NCI-H1930 (cell line): Measurements from ENCODE around the gene ACOX3.
"Not testable (repeated sequence)": the region's sequence is repeated elsewhere in the genome, so short reads cannot be mapped to it uniquely, and the experiment has no call there.

Experiments
- DNase-seq, 2 experiments: peaks; one replicate each; lab custom pipeline; 2025; lab: John Stamatoyannopoulos, UW

ACOX3 gene

GRCh38 chr4:8386731-8387130, 53.8 kb downstream of the ACOX3 start:
- no peak for DNase-seq

GRCh38 chr4:8386131-8386530, 54.4 kb downstream of the ACOX3 start:
- DNase-seq: not testable (repeated sequence)

GRCh38 chr4:8385611-8386010, 54.9 kb downstream of the ACOX3 start:
- DNase-seq: no peak

DNA sequence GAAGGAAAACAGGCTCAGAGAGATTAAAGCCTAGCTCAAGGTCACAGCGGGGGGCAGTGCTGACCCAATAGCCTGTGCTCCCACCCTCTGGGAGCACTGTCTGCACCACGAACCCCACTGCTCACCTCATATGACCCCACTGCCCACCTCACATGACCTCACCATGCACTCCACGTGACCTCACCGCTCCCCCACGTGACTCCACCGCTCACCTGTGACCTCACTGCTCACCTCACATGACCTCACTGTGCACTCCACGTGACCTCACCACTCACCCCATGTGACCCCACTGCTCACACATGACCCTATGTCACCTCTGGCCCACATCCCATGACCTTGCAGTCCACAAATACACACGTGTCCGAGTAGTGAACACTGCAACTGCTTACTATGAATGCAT, 55.4 kb downstream of the ACOX3 start:
- no peak for DNase-seq

GRCh38 chr4:8384397-8385060, 56.0 kb downstream of the ACOX3 start:
- DNase-seq: no peak

DNA sequence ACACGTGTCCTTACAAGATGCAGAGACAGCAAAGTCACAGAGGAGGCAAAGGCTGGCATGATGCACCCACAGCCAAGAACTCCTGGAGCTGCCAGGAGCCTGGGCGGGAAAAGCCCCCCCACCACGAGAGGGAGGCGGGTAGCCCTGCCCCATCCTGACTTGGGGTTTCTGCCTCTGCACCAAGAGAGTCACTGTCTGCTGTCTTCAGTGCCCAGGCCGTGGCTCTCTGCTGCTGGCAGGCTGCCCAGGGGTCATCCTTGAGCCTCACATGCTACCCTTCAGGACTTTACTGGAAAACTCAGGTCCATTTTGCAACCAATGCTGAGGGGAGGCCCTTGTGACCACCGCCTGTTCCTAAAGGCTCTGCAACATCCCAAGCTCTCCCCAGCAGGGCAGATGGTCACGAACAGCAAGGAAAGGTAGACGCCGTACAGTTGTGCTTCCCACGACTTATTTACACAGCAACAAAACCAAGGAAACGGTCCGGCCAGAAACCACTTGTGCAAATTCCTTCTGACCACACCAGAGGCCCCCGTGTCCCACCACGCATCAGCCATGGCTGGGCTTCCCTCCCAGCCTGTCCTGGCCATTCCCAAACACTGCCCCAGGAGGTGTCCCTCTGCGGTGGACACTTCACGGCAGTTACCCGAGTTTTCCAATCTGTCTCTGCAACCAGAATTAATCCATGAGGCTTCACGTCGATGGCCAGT, 56.9 kb downstream of the ACOX3 start:
- DNase-seq: no peak

DNA sequence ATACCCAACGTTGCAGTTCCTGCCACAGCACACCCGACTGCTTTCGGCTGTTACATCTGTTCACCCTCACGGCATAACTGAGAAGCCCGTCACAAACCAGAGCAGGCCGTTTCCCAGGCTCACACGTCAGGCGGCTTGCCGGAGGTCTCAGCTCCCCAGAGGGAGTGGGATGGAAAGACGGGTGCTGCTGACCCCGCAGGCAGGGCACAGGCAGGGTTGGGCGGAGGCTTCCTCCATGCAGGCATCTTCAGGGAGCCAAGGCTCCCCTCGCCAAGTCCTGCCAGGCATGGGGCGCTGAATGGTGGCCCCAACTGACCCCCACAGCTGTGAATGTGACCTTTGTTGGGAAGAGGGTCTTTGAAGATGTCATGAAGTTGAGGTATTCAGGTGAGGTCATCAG, 57.5 kb downstream of the ACOX3 start:
- DNase-seq: no peak

GRCh38 chr4:8381814-8382581, 58.5 kb downstream of the ACOX3 start:
- DNase-seq: no peak

- DNase-seq: no peak
These were observed 59.8 kb downstream of the ACOX3 start for GRCh38 chr4:8380511-8381415.

- no peak for DNase-seq
These were observed 60.8 kb downstream of the ACOX3 start for GRCh38 chr4:8379771-8380170.

DNA sequence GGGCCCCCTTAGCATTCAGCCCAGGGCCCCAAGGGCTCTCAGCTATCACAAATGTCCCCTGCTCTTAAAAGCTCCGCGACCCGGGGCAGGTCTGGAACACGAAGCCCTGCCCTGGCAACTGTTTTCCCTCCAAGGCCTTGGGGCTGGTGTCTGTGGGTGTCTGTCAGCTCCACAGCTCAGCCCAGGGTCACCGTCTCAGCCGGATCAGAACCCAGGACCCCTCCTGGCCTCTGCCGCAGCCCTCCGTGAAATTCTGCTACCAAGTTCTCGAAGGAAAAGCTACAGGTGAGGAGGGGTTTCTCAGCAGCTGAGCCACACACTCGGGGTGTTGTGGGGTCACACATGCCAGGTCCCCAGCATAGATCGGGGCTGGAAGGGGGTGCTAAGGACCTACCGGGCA, 61.2 kb downstream of the ACOX3 start:
- DNase-seq: no peak

DNA sequence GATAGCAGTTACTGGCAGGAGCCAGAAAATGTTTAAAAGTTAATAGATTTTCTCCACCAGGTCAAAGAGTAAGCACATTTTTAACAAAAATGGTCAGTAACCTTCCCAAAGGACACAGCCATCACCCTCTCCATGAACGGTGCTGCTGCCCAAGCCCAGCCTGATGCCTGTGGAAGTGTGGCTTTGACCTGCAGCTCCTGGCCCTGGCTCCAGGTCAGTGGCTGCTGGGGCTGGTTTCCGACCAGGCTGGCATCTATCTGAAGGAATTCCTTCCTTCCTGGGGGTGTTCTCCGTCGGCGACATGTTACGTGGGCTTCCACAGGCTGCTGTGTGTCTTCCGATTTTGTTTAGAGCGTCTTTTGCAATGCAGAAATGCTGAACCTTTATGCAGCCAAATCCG, 61.7 kb downstream of the ACOX3 start:
- no peak for DNase-seq

GRCh38 chr4:8378101-8378724, 62.3 kb downstream of the ACOX3 start:
- DNase-seq: no peak

DNA sequence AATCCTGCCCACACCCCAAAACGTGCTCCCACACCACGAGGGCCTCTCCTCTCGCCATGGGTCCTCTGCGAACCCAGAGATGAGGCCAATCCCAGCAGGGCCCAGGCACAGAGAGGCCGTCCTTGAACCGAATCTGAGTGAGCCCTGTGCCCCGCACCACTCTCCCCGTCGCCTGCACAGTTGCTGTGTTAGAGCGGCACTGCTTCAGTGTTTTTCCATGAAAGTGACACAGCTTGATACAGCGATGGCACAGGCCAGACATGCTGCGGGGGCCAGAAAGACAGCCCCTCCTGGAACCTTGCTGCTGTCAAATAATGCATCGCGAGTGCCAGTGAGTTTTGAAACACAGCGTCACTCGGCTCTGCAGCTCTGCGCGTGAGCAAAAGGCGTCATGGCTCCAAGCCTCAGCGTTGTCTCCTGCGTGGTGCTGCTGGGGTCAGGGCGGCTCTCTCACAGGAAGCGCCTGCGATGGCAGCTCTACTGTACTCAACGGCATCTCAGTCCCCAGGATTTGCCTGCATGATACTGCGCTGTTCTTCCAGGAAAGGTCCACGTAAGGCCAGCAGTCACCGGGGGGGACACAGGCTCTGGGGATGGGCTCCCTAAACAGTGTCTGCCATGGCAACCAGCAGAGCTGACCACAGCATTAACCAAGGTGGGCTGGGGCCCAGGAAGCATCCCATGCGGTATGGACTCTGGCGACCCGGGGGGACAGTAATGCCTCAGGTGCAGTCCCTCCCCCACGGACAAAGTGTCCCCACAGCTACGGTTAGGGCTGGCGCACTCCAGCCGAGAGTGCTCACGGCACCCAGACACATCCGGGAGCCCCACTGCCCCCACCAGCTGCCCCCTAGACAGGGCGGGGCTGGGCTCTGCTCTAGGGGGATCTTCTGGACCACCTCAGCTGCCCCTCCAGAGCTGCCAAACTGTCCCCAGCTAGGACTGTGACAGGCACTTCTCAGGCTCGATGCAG, 63.1 kb downstream of the ACOX3 start:
- DNase-seq: no peak

- no peak for DNase-seq
These were observed 64.0 kb downstream of the ACOX3 start for GRCh38 chr4:8376361-8377102.

GRCh38 chr4:8374851-8375649, 65.5 kb downstream of the ACOX3 start:
- no peak for DNase-seq

GRCh38 chr4:8373973-8374545, 66.5 kb downstream of the ACOX3 start:
- no peak for DNase-seq

DNA sequence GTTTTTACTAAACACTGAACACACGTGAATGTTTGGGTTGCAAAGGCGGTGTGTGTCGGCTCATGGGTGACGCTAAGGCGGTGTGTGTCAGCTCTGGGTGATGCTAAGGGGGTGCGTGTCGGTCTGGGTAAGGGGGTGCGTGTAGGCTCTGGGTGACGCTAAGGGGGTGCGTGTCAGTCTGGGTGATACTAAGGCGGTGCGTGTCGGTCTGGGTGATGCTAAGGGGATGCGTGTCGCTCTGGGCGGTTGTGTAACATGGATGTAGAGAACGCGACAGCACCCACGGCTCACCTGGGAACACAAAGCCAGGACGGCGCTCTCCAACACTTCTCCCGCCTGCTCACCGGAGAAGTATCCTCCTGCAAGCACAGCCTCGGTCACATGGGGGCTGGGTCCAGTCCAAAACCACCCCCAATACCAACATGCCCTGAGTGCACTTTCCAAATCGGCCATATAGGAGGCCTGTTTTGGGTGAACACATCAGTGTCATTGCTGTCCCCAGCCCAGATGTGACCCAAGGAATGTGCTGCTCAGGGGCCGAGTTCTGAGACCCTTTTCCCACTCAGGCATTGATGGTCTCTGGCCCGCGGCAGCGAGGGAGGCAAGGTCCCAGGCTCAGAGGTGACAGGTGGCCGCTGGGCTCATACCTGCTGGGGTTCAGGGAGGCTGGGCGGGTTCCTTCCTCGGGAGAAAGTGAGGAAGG, 67.1 kb downstream of the ACOX3 start:
- DNase-seq: no peak
